GM18907 (cell line): ENCODE measurements around the gene DNMT3A.

Experiments used
- ATAC-seq: cut with Tn5 transposase; IDR thresholded peaks from one replicate; pipeline ENCODE4 v1.9.1; 2021; ENCODE audit warnings: mild to moderate bottlenecking, moderate library complexity; ENCODE audit not compliant: unreplicated experiment

The DNMT3A gene

GRCh38 chr2:25308599-25308998 lies 33.1 kb downstream of the DNMT3A start:
- no peak for ATAC-seq

GRCh38 chr2:25307949-25308557 lies 33.7 kb downstream of the DNMT3A start:
- ATAC-seq = no peak

- ATAC-seq = no peak
Measured at GRCh38 chr2:25306777-25307368, 34.9 kb downstream of the DNMT3A start.

DNA sequence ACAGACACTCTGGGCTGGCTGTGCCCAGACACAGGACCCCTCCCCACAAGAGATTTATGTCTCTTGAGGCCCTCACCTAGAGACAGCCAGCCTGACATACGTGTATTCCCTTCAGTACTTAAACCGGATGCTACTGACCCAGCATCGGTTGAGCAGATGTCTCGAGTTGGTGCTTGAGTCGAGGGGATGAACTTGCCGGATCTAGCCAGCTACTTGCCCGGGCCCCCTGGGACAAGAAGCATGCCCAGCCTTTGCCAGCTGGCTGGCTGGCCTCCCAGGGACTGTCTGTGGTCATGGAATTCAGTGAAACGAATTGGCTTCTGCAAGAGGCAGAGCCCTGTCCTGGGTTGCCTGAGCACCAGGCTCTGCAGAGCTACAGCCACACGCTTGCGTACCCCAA lies 36.0 kb downstream of the DNMT3A start:
- no peak for ATAC-seq

DNA sequence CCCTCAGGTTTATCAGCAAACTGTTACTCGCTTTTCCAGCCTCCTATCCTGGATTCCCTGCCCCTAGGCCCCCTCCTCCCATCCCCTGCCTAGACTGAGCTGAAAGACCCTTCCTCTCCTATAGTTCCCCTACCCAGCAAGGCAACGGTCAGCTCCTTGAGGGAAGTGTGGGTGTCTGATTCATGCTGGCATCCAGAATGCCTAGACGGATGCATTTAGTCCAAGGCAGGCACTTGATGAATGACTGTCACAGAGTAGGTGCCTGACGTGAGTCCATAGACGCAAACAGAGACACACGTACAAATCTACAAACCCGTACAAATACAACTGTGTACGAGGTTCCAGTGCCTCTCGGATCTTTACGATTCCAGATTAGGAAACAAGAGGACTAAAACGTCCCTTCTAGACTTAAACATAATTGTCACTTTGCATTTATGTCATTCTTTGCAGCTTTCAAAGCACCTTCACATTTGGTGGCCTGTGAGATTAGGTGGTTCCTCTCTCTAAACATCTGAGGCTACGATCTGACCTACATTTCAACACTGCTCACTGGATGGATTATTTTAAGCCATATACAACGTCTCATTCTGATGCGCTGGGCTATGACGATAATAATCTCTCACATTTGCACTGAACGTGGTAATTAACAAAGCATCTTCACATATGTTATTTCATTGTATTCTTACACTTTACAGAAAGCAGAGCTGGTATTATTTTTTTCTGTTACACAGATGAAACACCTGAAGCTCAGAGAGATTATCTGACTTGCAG lies 36.7 kb downstream of the DNMT3A start:
- no peak for ATAC-seq

DNA sequence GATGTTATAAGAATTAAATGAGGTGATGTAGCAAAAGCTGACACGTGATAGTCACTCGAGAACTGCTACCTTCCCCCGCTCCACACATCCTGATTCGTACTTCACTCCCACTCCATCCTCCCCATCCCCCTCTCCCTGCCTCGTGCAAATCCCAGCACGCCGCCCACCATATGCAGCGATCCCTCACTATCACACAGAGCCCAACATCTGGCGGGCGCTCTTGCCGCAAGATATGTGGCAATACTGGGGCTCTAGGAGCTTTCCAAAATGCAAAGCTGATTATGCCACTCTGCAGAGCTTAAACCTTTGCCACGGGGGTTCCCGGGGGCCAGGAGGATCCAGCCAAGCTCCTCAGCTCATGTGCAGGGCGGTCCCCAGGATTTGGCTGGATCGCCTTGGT lies 37.4 kb downstream of the DNMT3A start:
- no peak for ATAC-seq

DNA sequence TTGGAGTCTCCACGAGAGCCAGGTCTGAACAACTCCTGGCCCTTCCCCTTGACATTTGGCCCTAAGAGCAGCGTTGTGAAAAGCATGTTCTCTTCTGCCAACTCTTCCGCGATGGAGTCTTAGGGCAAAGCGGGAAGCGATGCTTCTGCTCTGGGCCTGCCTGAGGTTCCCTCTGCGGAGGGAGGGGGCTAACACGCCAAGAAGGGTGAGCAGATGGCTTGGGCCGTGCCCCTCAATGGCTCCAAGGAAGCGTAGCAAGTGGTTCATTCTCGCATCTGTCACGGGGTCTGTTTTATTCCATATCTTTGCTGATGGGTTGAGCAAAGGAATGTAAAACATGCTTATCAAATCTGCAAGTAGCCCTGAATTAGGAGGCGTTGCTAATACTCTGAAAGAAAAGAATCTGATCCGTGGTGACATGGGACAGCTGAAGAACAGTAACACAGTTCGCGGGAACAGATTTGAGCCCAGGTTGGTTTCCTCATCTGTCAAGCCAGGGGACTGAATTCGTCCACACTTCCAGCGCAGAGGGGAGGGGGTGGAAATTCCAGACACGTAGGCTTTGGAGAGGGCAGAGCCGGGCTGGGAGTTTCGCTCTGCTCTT lies 38.0 kb downstream of the DNMT3A start:
- no peak for ATAC-seq

DNA sequence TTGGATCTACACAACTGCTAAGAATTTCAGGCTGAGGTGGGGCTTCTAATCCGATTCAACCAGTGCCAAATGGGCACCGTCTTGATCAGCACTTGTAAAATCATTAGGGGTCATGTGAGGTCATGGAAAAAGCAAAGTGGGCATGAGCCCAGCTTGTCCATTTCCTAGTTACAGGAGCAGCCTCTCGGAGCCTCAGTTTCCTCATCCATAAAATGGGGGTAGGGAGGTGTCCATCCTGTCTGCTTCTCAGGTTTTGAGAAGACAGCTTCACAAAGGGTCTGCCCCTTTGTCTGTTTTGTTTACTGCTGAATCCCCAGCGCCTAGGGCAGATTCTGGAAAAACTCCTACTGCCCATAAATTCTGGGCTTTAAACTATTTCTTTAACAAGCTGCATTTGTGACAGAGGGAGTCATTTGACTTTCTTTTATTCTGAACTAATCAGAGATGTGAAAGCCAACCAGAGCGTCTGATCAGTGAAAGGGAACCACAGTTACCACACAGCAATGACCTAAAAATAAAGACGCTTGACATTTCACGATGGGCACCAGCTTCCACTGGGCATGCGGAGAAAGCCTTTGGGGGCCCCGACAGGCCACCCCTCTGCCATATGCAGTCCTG lies 38.9 kb downstream of the DNMT3A start:
- no peak for ATAC-seq

DNA sequence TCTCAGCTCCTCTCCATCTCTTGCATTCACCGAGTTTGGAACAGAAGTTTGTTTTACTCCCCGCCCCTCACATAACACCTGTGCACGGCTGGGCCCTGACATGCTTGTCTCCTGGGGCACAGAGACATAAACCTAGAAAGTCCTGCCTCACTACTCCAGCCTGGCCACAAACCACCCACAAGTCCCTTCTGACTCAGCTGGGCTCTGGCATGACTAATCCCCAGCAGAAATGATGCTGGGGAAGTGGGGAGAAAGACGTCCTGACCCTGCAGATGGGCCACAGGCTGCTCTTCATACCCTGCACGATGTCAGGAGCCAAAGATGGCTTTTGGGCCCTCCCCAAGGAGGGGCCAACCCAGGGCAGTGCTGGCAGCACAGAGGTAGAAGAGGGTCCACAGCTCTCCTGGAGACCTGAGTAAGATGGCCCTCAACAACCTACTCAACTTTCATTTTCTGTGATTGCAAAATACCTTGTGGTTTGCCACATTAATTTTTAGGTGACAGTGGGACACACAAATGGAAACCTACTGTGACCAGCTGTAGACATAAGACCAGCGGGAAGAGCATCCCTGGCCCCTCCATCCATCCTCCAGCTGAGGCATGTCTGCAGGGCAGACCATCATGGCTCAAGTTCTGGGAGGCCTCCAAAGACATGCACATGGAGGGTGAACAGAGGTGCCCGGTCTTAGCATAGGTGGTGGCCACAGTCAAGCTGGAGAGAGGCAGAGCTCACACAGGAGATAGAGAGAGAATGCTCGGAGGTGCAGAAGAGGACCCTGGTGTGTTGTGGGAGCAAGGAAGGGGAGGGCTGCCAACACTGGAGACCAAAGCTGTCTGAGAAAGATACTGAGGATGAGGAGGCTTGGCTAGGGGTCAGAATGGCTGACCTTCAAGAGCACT lies 40.0 kb downstream of the DNMT3A start:
- ATAC-seq = peak; percentile 93

DNA sequence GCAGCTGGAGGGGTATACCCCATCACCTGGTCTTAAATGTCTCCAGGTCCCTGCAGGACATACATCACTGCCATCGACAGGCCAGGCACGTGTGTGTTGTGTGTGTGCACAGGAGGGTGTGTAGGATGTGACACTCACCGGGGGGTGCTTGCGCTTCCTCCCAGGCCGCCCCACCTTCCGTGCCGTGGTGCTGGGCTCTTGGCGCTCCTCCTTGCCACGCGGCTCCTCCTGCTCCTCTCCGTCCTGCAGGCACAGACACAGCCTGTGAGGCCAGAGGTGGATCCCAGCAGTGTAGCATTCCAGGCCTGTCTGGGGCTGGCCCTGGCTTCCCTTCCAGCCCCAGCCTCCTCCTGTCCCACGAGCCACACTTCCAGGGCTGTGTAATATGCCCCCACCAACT lies 41.7 kb downstream of the DNMT3A start:
- ATAC-seq = no peak

GRCh38 chr2:25298776-25299431 lies 42.8 kb downstream of the DNMT3A start:
- no peak for ATAC-seq

GRCh38 chr2:25297738-25298137 lies 44.0 kb downstream of the DNMT3A start:
- ATAC-seq = no peak

- ATAC-seq = peak; percentile 6
Measured at GRCh38 chr2:25295621-25296020, 46.1 kb downstream of the DNMT3A start.

- ATAC-seq = peak; percentile 72
Measured at GRCh38 chr2:25294573-25295462, 46.9 kb downstream of the DNMT3A start.

GRCh38 chr2:25293958-25294562 lies 47.7 kb downstream of the DNMT3A start:
- no peak for ATAC-seq

GRCh38 chr2:25293145-25293544 lies 48.6 kb downstream of the DNMT3A start:
- no peak for ATAC-seq

DNA sequence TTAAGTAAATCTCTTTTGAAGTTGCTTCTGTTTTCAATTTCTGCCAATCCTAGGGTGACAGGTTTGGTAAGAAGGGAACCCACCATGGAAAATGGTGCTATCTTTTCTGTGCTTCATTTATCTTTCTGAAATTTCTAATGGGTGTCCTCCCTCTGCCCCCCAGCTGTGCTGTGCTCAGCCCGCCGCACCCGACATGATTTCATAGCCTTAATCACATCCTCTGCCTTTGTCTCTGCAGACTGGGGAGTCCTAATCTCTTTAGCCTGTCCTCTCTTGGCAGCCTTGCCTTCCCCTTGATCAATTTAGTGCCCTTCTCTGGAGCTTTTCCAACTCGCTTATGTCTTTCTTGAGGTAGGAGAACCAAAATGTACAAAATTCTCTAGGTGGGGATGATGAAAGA lies 49.3 kb downstream of the DNMT3A start:
- no peak for ATAC-seq

DNA sequence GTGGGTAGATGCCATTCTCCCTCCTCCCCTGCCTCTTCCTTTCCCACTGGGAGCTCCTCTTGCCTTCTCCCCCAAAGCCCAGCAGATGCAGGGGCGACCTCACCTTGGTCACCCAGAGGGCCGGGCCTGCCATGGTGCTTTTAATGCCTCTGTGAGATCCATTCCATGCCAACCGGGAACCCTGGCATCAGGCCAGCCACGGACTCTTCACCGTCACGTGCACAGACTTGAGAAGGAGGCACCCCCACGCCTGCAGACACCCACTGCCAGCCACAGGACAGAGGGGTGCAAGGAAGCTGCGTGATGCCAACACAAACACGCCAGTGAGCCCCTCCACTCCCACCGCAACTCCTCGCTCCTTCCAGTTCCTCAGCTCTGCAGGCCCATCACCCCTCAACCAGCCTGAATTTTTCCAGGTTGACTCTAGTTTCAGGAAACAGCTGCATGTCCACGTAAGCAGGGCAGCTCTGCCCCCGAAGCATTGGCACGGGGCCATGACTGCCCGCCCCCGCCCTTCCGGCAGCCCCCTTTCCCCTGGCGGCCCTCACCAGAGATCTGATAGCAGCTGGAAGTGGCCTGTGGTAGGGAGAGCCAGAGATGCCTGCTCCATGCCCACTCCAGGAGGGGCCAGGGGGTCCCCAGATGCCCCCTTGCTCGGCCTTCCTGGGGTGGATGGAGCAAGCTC lies 50.8 kb downstream of the DNMT3A start:
- ATAC-seq = no peak
